ENCODE results near the gene LCP1. TPM values are rescaled to one million over a fixed set of nuclear protein-coding genes. Genes with fewer than 3 reads are reported as not detected.

Gene LCP1
- total RNA-seq, 1 donor from 2014 or later, result 234 TPM

DNA sequence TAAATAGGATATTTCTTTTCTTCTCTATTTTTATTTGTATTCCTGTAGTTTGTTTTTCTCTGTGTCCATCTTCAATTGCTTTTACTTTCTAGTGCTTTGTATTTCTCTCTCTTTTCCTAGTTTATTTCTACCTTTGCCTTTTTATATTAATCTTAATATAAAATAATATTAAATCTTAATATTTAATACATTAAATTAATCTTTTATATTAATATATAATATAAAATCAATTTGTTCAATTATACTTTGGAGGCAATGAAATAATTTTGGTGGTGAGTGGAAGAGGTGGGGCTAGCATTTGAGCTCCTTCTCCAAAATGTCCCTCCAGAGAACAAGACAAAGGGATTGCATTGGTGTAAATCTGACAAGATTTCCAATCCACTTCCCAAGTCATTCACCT lies 70.8 kb downstream of the LCP1 start:
- no peaks in the 10 kb centered on the region for H3K27me3 ChIP-seq
- H3K27ac ChIP-seq, result no peak overlapping the region
- intact Hi-C loops (cut with DNase I), result no loop called here
- H3K36me3 ChIP-seq, result no peaks in the 10 kb centered on the region
- H3K9me3 ChIP-seq, result no peaks in the 10 kb centered on the region
- no peaks in the 10 kb centered on the region for H3K4me1 ChIP-seq
- TF ChIP-seq, protein P1, sequence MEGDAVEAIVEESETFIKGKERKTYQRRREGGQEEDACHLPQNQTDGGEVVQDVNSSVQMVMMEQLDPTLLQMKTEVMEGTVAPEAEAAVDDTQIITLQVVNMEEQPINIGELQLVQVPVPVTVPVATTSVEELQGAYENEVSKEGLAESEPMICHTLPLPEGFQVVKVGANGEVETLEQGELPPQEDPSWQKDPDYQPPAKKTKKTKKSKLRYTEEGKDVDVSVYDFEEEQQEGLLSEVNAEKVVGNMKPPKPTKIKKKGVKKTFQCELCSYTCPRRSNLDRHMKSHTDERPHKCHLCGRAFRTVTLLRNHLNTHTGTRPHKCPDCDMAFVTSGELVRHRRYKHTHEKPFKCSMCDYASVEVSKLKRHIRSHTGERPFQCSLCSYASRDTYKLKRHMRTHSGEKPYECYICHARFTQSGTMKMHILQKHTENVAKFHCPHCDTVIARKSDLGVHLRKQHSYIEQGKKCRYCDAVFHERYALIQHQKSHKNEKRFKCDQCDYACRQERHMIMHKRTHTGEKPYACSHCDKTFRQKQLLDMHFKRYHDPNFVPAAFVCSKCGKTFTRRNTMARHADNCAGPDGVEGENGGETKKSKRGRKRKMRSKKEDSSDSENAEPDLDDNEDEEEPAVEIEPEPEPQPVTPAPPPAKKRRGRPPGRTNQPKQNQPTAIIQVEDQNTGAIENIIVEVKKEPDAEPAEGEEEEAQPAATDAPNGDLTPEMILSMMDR (IDR thresholded peaks at IDR 0.05), result no peak
- ATAC-seq, result no peak
- DNase-seq, result no peak
- H3K4me3 ChIP-seq, result no peak overlapping the region

DNA sequence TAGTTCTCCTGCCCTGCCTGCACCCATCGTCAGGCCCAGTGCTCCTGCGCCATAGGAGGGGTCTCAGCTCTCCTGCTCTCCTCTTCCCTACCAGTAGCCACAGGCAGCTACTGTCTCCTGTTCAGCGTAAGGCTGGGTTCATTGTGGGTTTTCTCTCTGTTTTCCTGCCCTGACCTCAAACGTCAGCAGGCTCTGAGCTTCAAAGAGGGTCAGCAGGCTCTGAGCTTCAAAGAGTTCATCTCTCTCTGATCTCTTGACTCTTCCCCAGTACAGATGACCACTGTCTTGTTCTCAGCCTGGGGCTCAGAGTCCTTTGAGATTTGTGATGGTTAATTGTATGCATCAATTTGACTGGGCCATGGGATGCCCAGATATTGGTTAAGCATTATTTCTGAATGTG lies 72.5 kb downstream of the LCP1 start:
- no peak overlapping the region for H3K27ac ChIP-seq
- ATAC-seq, result no peak
- no peak overlapping the region for H3K4me3 ChIP-seq
- TF ChIP-seq, protein P1 (IDR thresholded peaks at IDR 0.05), result no peak
- no peaks in the 10 kb centered on the region for H3K9me3 ChIP-seq
- intact Hi-C loops (cut with DNase I), result no loop called here
- H3K36me3 ChIP-seq, result no peaks in the 10 kb centered on the region
- no peaks in the 10 kb centered on the region for H3K27me3 ChIP-seq
- DNase-seq, result no peak
- no peaks in the 10 kb centered on the region for H3K4me1 ChIP-seq

DNA sequence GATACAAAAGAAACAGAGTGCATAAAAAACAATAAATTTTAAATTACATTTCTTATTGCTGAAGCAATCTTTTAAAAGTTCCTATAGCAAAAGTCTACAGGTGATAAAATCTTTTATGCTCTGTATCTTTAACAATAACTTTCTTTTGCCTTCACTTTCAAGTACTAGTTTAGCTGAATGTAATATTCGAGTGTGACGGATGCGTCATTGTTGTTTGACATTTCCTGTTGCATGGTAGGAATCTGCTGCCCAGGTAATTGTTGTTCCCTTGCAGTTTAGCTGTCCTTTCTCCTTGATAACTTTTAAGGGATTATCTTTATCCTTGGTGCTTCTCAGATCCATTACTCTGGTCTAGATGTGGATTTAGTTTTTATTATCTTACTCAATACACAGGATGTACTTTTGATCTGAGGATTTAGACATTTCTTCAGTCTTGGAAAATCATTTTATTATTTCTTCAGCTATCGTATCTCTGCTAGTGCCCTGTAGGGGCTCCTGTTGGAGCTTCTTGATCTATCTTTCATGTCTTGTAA lies 75.1 kb downstream of the LCP1 start:
- H3K36me3 ChIP-seq, result no peaks in the 10 kb centered on the region
- H3K9me3 ChIP-seq, result no peaks in the 10 kb centered on the region
- ATAC-seq (peak; percentile 36), DNase-seq (no peak)
- intact Hi-C loops (cut with DNase I), result no loop called here
- TF ChIP-seq, protein P1 (IDR thresholded peaks at IDR 0.05), result no peak
- H3K4me1 ChIP-seq, result peaks cover 5% of the 10 kb centered on the region
- no peak overlapping the region for H3K4me3 ChIP-seq
- H3K27ac ChIP-seq, result no peak overlapping the region
- no peaks in the 10 kb centered on the region for H3K27me3 ChIP-seq

DNA sequence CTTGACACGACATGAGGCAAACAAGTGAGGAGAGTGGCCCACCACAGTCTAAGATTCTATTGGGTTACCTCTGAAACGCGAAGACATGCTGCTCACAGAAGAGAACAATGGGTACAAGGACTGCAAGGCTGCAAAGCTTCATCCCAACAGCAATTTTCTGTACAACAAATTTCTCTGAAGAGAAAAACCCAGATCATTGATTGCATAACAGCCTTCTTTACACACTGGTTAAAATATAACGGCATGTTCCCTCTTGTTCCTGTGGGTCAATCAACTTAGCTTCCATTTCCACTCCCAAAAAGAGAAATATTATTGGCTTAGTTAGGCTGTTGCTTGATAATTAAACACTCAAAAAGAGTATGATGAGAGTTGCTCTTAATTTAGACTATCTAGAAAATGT lies 77.1 kb downstream of the LCP1 start, which contains the start of gene CPB2:
TSS of gene CPB2 (minus strand) at position 166 of the 400 bp plus-strand sequence. CDS start at position 142, 24 bp downstream.
- peak; percentile 57 for ATAC-seq
- TF ChIP-seq, protein P1 (IDR thresholded peaks at IDR 0.05), result no peak
- intact Hi-C loops (cut with DNase I), result no loop called here
- Histone ChIP-seq H3K27me3 (no peaks in the 10 kb centered on the region), H3K27ac (peak within 1 kb of the TSS; percentile 26), H3K4me3 (peak within 1 kb of the TSS; percentile 32), H3K9me3 (no peaks in the 10 kb centered on the region), H3K36me3 (no peaks in the 10 kb centered on the region), H3K4me1 (peaks cover 16% of the 10 kb centered on the region)
- no peak for DNase-seq

DNA sequence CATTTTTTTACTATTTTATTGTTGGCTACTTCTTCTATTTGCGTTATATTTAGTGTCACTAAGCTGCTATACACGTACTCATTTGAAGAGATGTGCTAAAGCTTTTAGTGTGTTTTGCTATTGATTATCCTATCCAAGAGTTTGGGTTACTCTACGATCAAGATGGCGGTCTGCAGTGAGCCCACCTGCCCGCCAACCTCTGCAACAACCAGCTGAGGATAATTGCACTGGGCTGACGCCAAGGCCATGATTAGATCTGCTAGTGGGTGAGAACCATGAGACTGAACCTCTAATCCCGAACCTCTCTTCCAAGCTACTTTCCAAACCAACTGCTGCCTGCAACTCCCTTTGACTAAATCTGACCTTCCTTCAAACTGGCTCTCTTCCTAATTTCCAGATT lies 78.9 kb downstream of the LCP1 start:
- no peak for ATAC-seq
- no peaks in the 10 kb centered on the region for H3K9me3 ChIP-seq
- H3K4me3 ChIP-seq, result peak overlapping the region; percentile 11
- TF ChIP-seq, protein P1 (IDR thresholded peaks at IDR 0.05), result no peak
- no peaks in the 10 kb centered on the region for H3K27me3 ChIP-seq
- peaks cover 16% of the 10 kb centered on the region for H3K4me1 ChIP-seq
- intact Hi-C loops (cut with DNase I), result no loop called here
- DNase-seq, result no peak
- no peak overlapping the region for H3K27ac ChIP-seq
- H3K36me3 ChIP-seq, result no peaks in the 10 kb centered on the region

DNA sequence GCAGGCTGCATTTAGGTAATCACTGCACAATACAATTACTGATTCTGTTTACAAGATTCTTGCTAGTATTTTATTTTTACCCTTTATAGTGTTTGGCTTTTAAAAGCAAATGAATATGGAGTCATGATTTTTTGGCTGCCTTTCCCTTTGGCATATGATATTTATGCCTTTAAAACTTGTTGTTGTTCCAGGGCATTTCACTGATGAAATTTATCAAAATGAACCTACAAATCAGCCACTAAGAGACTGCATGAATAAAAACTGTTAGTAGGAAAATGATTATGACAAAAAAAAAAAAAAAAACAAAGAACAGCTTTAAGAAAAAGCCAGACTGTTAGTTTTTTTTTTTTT lies 79.7 kb downstream of the LCP1 start:
- Histone ChIP-seq H3K4me1 (peaks cover 16% of the 10 kb centered on the region), H3K4me3 (no peak overlapping the region), H3K9me3 (no peaks in the 10 kb centered on the region), H3K27me3 (no peaks in the 10 kb centered on the region), H3K27ac (peak overlapping the region; percentile 2), H3K36me3 (no peaks in the 10 kb centered on the region)
- intact Hi-C loops (cut with DNase I), result no loop called here
- no peak for ATAC-seq
- TF ChIP-seq, protein P1 (IDR thresholded peaks at IDR 0.05), result no peak
- DNase-seq, result no peak
